UCSD-AML1 (cell line): ENCODE data around the gene UNC5B.

ENCODE experiments used
- DNase-seq: peaks from one replicate; lab custom pipeline; 2025; ENCODE audit not compliant: unreplicated experiment; lab: John Stamatoyannopoulos, UW

Gene UNC5B

DNA sequence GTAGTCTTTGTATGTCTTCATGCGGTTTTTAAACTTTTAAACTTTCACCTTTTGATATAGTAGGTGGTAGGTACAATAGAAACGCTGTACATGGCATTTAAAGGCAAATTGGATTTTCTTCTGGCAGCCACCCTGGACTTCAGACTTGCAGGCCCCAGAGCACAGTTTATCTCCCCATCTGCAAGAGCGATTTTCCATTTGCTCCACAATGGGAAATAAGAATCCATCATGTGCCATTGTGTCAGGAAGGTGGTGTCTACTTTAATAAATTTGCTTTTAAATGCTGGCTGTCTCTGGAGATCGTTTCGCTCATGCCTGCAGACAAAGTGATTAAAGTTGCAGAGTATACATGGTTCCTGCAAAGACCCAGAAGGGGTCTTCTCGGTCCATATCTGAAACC is 38.9 kb downstream of the UNC5B start:
- no peak for DNase-seq

DNA sequence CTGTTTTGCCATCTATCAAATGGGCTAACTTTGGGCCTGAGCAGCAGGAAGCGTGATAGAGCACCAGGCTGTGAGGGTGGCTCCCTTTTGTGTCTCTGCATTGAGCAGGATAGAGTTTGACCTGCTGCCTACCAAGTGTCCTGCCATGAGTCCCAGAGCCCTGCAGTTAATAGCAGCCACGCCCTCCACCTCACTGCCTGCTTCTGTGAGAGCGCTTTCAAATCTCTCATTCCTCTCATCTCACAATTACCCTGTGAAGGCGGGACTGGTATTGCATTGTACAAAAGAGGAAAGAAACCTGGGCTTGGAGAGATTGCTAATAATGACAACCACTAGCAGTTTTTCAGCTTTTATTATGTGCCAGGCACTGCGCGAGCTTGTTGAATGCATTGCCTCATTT is 39.9 kb downstream of the UNC5B start:
- DNase-seq, result no peak

- no peak for DNase-seq
Observed at GRCh38 chr10:71253981-71254818, 41.8 kb downstream of the UNC5B start.

- no peak for DNase-seq
Observed at GRCh38 chr10:71254834-71255549, 42.6 kb downstream of the UNC5B start.

GRCh38 chr10:71255550-71255807 is 43.1 kb downstream of the UNC5B start:
- DNase-seq, result no peak

DNA sequence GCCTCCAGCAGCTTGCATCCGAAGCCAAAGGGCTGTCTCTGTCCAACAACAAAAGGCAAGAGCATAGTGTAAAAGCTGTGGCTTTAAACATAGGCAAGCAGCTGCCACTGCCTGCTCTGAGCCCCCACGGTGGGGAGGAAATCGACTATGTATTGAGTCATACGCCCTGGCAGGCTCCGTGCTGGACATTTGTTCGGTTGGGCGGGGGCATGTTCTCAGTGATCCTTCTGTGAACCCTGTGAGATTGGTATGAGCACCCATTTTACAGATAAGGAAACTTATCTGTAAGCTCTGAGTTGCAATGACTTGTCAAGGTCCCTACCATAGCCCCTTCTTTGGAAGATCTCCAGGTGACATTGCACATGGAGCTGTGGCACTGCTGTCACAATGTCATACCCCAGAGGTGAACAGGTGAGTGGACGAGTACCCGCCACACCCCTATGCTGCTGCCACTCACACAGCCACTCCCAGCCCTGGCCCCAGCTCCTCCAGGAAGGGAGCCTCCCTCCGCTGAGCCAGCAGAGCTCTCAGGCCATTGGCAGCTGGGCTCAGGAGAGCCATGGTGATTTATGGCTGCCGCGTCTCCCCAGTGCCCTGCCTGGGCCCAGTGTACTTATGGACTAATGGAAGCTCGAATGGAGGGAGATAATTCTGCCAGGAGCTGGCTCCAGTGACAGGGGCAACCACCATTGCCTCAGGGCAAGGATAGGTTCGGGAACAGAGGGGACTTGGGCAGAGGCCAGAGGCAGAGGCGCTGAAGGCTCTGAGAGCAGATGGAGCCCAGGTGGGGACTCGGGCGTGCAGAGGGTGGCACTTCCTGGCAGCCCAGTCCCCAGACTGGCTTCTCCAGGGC is 43.7 kb downstream of the UNC5B start:
- no peak for DNase-seq

GRCh38 chr10:71256661-71257318 is 44.4 kb downstream of the UNC5B start:
- no peak for DNase-seq

GRCh38 chr10:71257319-71257997 is 45.1 kb downstream of the UNC5B start:
- no peak for DNase-seq

GRCh38 chr10:71258046-71258445 is 45.7 kb downstream of the UNC5B start:
- no peak for DNase-seq

- no peak for DNase-seq
Observed at GRCh38 chr10:71258446-71259145, 46.2 kb downstream of the UNC5B start.

DNA sequence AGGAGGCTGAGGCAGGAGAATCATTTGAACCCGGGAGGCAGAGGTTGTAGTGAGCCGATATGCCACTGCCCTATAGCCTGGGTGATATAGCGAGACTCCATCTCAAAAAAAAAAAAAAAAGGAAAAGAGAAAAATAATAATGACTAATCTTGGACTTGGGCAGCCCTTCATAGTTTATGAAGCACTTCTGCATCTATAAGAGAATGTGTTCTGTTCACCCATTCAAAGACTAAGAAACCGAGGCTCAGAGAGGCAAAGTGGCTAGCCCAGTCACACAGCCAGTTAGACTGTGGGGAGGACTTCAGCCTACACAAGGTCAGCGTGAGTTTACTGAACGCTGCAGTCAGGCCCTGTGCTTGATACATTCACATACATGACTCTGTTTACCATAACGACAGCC is 46.9 kb downstream of the UNC5B start:
- DNase-seq, result no peak

GRCh38 chr10:71259815-71260501 is 47.6 kb downstream of the UNC5B start:
- DNase-seq, result no peak

GRCh38 chr10:71260622-71261325 is 48.4 kb downstream of the UNC5B start:
- DNase-seq, result no peak

DNA sequence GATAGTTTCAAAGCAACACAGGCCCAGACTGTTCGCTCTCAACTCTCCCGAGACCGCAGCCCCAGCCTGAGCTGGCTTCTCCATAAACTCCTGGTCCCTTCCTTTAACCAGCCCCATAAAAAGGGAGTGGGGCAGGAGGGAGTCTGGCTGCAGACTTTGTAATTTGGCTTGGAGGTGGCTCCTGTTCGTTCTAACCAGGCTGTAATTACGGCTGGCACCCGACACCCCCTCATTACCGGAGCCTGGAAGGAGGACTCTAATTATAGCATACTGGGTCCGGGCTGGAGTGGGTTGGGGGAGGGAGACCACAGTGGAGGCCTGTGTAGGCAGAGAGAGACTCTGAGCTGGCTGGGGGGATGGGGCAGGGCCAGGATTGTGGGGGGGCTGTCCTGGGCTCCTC is 49.7 kb downstream of the UNC5B start:
- DNase-seq, result no peak

DNA sequence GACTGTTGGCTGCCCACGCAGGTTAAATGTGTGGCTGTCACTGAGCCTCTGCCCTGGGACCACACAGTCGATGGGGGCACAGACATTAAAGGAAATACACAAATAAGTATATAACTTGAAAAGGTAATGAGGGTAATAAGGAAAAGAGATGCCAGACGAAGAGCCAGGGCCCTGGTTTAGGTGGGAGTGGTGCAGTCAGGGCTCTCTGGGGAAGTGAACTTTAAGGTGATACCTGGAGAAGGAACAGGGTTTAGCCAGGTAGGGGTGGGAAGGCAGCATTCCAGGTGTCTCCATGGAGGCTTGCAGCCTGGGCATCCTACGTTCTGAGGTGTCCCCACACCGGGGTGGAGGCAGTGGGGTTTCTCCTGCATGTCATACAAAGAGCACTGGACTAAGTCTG is 50.4 kb downstream of the UNC5B start:
- DNase-seq, result no peak

- no peak for DNase-seq
Observed at GRCh38 chr10:71263376-71263775, 51.0 kb downstream of the UNC5B start.

GRCh38 chr10:71264345-71265200 is 52.2 kb downstream of the UNC5B start:
- DNase-seq, result no peak

- no peak for DNase-seq
Observed at GRCh38 chr10:71265201-71265575, 52.8 kb downstream of the UNC5B start.
